ENCODE data around the gene SEC14L1. TPM values are rescaled to one million over a fixed set of nuclear protein-coding genes. Genes with fewer than 3 reads are reported as not detected.

Gene SEC14L1
- total RNA-seq, 1 experiment from 2014 or later, result 81.0 TPM

GRCh38 chr17:77196251-77196650, 55.5 kb downstream of the SEC14L1 start:
- no peak for TF ChIP-seq NR1H2 (CRISPR knock-in tag; IDR thresholded peaks at IDR 0.05)
- TF ChIP-seq OVOL2 (CRISPR knock-in tag; IDR thresholded peaks at IDR 0.05; ENCODE audit: borderline replicate concordance), result no peak
- TF ChIP-seq SOX15 (CRISPR knock-in tag; IDR thresholded peaks at IDR 0.05), result no peak
- no peak for TF ChIP-seq ETV6 (CRISPR knock-in tag; IDR thresholded peaks at IDR 0.05)
- no peak for TF ChIP-seq USF1 (CRISPR knock-in tag; IDR thresholded peaks at IDR 0.05)
- no peak for TF ChIP-seq FOXK1 (CRISPR knock-in tag; IDR thresholded peaks at IDR 0.05)
- TF ChIP-seq MAX (CRISPR knock-in tag; IDR thresholded peaks at IDR 0.05), result no peak
- TF ChIP-seq CTCF (IDR thresholded peaks at IDR 0.05), result no peak
- TF ChIP-seq, protein P1, sequence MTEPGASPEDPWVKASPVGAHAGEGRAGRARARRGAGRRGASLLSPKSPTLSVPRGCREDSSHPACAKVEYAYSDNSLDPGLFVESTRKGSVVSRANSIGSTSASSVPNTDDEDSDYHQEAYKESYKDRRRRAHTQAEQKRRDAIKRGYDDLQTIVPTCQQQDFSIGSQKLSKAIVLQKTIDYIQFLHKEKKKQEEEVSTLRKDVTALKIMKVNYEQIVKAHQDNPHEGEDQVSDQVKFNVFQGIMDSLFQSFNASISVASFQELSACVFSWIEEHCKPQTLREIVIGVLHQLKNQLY (CRISPR knock-in tag; IDR thresholded peaks at IDR 0.05), result no peak
- no peak for TF ChIP-seq KAT7 (CRISPR knock-in tag; IDR thresholded peaks at IDR 0.05; ENCODE audit: borderline replicate concordance)
- no peak for ATAC-seq
- H3K4me3 Mint-ChIP-seq, result no peak overlapping the region
- no peaks in the 10 kb centered on the region for H3K4me1 Mint-ChIP-seq
- H3K9me3 Mint-ChIP-seq, result no peaks in the 10 kb centered on the region
- ChIA-PET POLR2A (no interaction called here), CTCF (interaction anchor here (0.6 kb wide), 1 partner anchor 140 kb away, joined by 3 read pairs; no protein-coding TSS in a partner anchor)
- peaks cover 76% of the 10 kb centered on the region for H3K36me3 Mint-ChIP-seq
- no peak for DNase-seq (ENCODE audit: low spot score)
- no peaks in the 10 kb centered on the region for H3K27me3 Mint-ChIP-seq (ENCODE audit: low read depth)
- H3K27ac Mint-ChIP-seq, result no peak overlapping the region

- Mint-ChIP-seq H3K27ac (no peak overlapping the region), H3K36me3 (peaks cover 79% of the 10 kb centered on the region), H3K9me3 (no peaks in the 10 kb centered on the region), H3K27me3 (ENCODE audit: low read depth) (no peaks in the 10 kb centered on the region), H3K4me3 (no peak overlapping the region), H3K4me1 (no peaks in the 10 kb centered on the region)
- DNase-seq (ENCODE audit: low spot score) (no peak), ATAC-seq (no peak)
- CTCF ChIA-PET, result no interaction called here
- POLR2A ChIA-PET, result no interaction called here
- TF ChIP-seq ZNF121 (CRISPR knock-in tag; IDR thresholded peaks at IDR 0.05) (no peak), SOX15 (CRISPR knock-in tag; IDR thresholded peaks at IDR 0.05) (no peak), ZBTB43 (CRISPR knock-in tag; IDR thresholded peaks at IDR 0.05) (no peak), TP53 (CRISPR knock-in tag; IDR thresholded peaks at IDR 0.05) (no peak), ETV6 (CRISPR knock-in tag; IDR thresholded peaks at IDR 0.05) (no peak), ZNF416 (CRISPR knock-in tag; IDR thresholded peaks at IDR 0.05) (no peak), ZNF532 (CRISPR knock-in tag; IDR thresholded peaks at IDR 0.05; ENCODE audit: borderline replicate concordance) (no peak), ZNF425 (CRISPR knock-in tag; conservative IDR thresholded peaks at IDR 0.05) (no peak), MYBL2 (CRISPR knock-in tag; IDR thresholded peaks at IDR 0.05) (no peak), ZNF512 (CRISPR knock-in tag; IDR thresholded peaks at IDR 0.05; ENCODE audit: borderline replicate concordance) (no peak)
- TF ChIP-seq, protein P2, sequence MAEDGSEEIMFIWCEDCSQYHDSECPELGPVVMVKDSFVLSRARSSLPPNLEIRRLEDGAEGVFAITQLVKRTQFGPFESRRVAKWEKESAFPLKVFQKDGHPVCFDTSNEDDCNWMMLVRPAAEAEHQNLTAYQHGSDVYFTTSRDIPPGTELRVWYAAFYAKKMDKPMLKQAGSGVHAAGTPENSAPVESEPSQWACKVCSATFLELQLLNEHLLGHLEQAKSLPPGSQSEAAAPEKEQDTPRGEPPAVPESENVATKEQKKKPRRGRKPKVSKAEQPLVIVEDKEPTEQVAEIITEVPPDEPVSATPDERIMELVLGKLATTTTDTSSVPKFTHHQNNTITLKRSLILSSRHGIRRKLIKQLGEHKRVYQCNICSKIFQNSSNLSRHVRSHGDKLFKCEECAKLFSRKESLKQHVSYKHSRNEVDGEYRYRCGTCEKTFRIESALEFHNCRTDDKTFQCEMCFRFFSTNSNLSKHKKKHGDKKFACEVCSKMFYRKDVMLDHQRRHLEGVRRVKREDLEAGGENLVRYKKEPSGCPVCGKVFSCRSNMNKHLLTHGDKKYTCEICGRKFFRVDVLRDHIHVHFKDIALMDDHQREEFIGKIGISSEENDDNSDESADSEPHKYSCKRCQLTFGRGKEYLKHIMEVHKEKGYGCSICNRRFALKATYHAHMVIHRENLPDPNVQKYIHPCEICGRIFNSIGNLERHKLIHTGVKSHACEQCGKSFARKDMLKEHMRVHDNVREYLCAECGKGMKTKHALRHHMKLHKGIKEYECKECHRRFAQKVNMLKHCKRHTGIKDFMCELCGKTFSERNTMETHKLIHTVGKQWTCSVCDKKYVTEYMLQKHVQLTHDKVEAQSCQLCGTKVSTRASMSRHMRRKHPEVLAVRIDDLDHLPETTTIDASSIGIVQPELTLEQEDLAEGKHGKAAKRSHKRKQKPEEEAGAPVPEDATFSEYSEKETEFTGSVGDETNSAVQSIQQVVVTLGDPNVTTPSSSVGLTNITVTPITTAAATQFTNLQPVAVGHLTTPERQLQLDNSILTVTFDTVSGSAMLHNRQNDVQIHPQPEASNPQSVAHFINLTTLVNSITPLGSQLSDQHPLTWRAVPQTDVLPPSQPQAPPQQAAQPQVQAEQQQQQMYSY (CRISPR knock-in tag; IDR thresholded peaks at IDR 0.05), result no peak
Observed at GRCh38 chr17:77197115-77197514, 56.3 kb downstream of the SEC14L1 start.

Data from WTC11 (cell line).